Common myeloid progenitor, CD34-positive (primary cell): ENCODE measurements around the gene DPH3.
A peak's percentile ranks its signal among the peaks of the same experiment; 100 is the strongest.

Experiments used
- CTCF ChIA-PET: fragments of 350-600 bp; sonication (Branson Sonifier 250); formaldehyde crosslinking; loops from one replicate; lab custom pipeline; 2021; ENCODE audit warnings: antibody characterized with exemption; lab: Charles Lee
- POLR2A ChIA-PET: fragments of 350-600 bp; sonication (Branson Sonifier 250); formaldehyde crosslinking; loops from one replicate; lab custom pipeline; 2021; ENCODE audit warnings: antibody characterized with exemption; lab: Charles Lee
- DNase-seq, 3 donors: peaks; one replicate each; pipeline versions ENCODE4 v3.0.0 to v3.0.0-alpha.2; 2013
- H3K27ac ChIP-seq, 2 experiments: 1 replicate in 1 of 2; 2 replicates in 1 of 2; pipeline ENCODE4 v1.7.0; 2013; ENCODE audit warnings: inconsistent platforms in 2 of 2, low read length in 2 of 2, mild to moderate bottlenecking in 2 of 2, low read depth in 1 of 2, moderate library complexity in 1 of 2; ENCODE audit not compliant: severe bottlenecking in 2 of 2, insufficient read depth in 1 of 2, poor library complexity in 1 of 2
- H3K27me3 ChIP-seq, 5 experiments: replicated peaks in 2 of 5; 1 replicate in 3 of 5; 2 replicates in 2 of 5; pipeline versions ENCODE4 v1.6.1 to v1.7.0; 2013; ENCODE audit warnings: low read length in 4 of 5, mild to moderate bottlenecking in 2 of 5, moderate library complexity in 2 of 5, inconsistent platforms in 1 of 5; ENCODE audit not compliant: insufficient read depth in 5 of 5, control insufficient read depth in 4 of 5
- H3K36me3 ChIP-seq, 4 experiments: 1 replicate in 2 of 4; 2 replicates in 2 of 4; pipeline versions ENCODE4 v1.6.1 to v1.7.0; 2013; ENCODE audit warnings: low read length in 3 of 4, control low read depth in 1 of 4, mild to moderate bottlenecking in 1 of 4; ENCODE audit not compliant: control insufficient read depth in 4 of 4, insufficient read depth in 4 of 4
- H3K4me1 ChIP-seq, 4 experiments: 1 replicate in 3 of 4; 2 replicates in 1 of 4; pipeline versions ENCODE4 v1.6.1 to v1.7.1; 2013; ENCODE audit warnings: low read length in 3 of 4, mild to moderate bottlenecking in 3 of 4, control low read depth in 1 of 4, inconsistent platforms in 1 of 4, moderate library complexity in 1 of 4; ENCODE audit not compliant: control insufficient read depth in 4 of 4, insufficient read depth in 4 of 4; ENCODE audit errors: control extremely low read depth in 1 of 4
- H3K4me3 ChIP-seq, 7 experiments: 1 replicate in 4 of 7; 2 replicates in 3 of 7; pipeline versions ENCODE4 v1.5.1 to v1.7.0; 2013; ENCODE audit warnings: mild to moderate bottlenecking in 7 of 7, low read length in 6 of 7, moderate library complexity in 6 of 7, inconsistent platforms in 2 of 7, low read depth in 2 of 7, control low read depth in 1 of 7; ENCODE audit not compliant: insufficient read depth in 4 of 7, control insufficient read depth in 1 of 7; ENCODE audit errors: extremely low read depth in 1 of 7
- H3K9me3 ChIP-seq, 5 experiments: 1 replicate in 4 of 5; 2 replicates in 1 of 5; pipeline versions ENCODE4 v1.6.1 to v1.7.1; 2013; ENCODE audit warnings: low read length in 4 of 5, mild to moderate bottlenecking in 2 of 5, inconsistent platforms in 1 of 5, low read depth in 1 of 5, moderate library complexity in 1 of 5; ENCODE audit not compliant: control insufficient read depth in 4 of 5, insufficient read depth in 2 of 5; ENCODE audit errors: control extremely low read depth in 1 of 5
- WGBS: methylation state at CpG from one replicate; pipeline ENCODE4 v1.1.5; 2013; ENCODE audit not compliant: insufficient coverage; 5-methylcytosine and 5-hydroxymethylcytosine counted together

Gene DPH3

GRCh38 chr3:16252988-16253387 is 11.8 kb downstream of the DPH3 start:
- H3K4me3 ChIP-seq: no peak overlapping the region
- H3K27me3 ChIP-seq: no peaks in the 10 kb centered on the region
- 100% methylated on average over 1 of the region's 2 CpGs for WGBS
- H3K36me3 ChIP-seq: no peaks in the 10 kb centered on the region
- POLR2A ChIA-PET: no interaction called here
- no peaks in the 10 kb centered on the region for H3K9me3 ChIP-seq
- DNase-seq: no peak
- CTCF ChIA-PET: interaction anchor here (0.8 to 3.2 kb wide), 3 partner anchors 9 to 438 kb away, joined by 3 to 19 read pairs (median 6); partner anchors contain the start of genes DPH3 and OXNAD1
- no peaks in the 10 kb centered on the region for H3K4me1 ChIP-seq
- H3K27ac ChIP-seq: no peak overlapping the region

- Histone ChIP-seq H3K27ac (no peak overlapping the region), H3K4me3 (no peak overlapping the region), H3K9me3 (no peaks in the 10 kb centered on the region), H3K4me1 (peaks cover 0 to 2% (median 0%) of the 10 kb centered on the region in 4 experiments), H3K27me3 (no peaks in the 10 kb centered on the region), H3K36me3 (no peaks in the 10 kb centered on the region)
- 86% methylated on average over 3 of the region's 7 CpGs for WGBS
- CTCF ChIA-PET: interaction anchor here (0.6 to 3.2 kb wide), 7 partner anchors 8 to 437 kb away, joined by 3 to 19 read pairs (median 3); partner anchors contain the start of genes DPH3 and OXNAD1
- POLR2A ChIA-PET: interaction anchor here (1.0 kb wide), 1 partner anchor 12 kb away, joined by 5 read pairs; the partner anchor contains the start of genes DPH3 and OXNAD1
- no peak for DNase-seq
Measured at GRCh38 chr3:16252243-16252978, 12.3 kb downstream of the DPH3 start.

- no peak for DNase-seq
- CTCF ChIA-PET: interaction anchor here (1.0 to 3.2 kb wide), 5 partner anchors 8 to 202 kb away, joined by 3 to 19 read pairs (median 4); partner anchors contain the start of genes DPH3 and OXNAD1
Measured at GRCh38 chr3:16251316-16252085, 13.2 kb downstream of the DPH3 start.

GRCh38 chr3:16249886-16250285 is 14.9 kb downstream of the DPH3 start:
- Histone ChIP-seq H3K9me3 (no peaks in the 10 kb centered on the region), H3K36me3 (no peaks in the 10 kb centered on the region), H3K27me3 (no peaks in the 10 kb centered on the region), H3K4me1 (peaks cover 0 to 2% (median 0%) of the 10 kb centered on the region in 4 experiments), H3K27ac (no peak overlapping the region), H3K4me3 (no peak overlapping the region)
- WGBS: 100% methylated on average over 1 of the region's 3 CpGs
- DNase-seq: no peak
- ChIA-PET POLR2A (no interaction called here), CTCF (interaction anchor here (3.2 kb wide), 1 partner anchor 15 kb away, joined by 19 read pairs; the partner anchor contains the start of genes DPH3 and OXNAD1)

More at GRCh38 chr3:16251316-16252085, 13.2 kb downstream of the DPH3 start:
- POLR2A ChIA-PET: interaction anchor here (1.0 kb wide), 1 partner anchor 13 kb away, joined by 5 read pairs; the partner anchor contains the start of genes DPH3 and OXNAD1
- Histone ChIP-seq H3K36me3 (no peaks in the 10 kb centered on the region), H3K4me1 (peaks cover 0 to 2% (median 0%) of the 10 kb centered on the region in 4 experiments), H3K9me3 (no peaks in the 10 kb centered on the region), H3K4me3 (no peak overlapping the region), H3K27ac (no peak overlapping the region), H3K27me3 (no peaks in the 10 kb centered on the region)
- WGBS: 80% methylated on average over 8 of the region's 9 CpGs

GRCh38 chr3:16249336-16249735 is 15.4 kb downstream of the DPH3 start:
- POLR2A ChIA-PET: no interaction called here
- H3K27me3 ChIP-seq: no peaks in the 10 kb centered on the region
- no peaks in the 10 kb centered on the region for H3K36me3 ChIP-seq
- H3K27ac ChIP-seq: no peak overlapping the region
- 84% methylated on average over 3 of the region's 3 CpGs for WGBS
- no peak overlapping the region for H3K4me3 ChIP-seq
- CTCF ChIA-PET: interaction anchor here (1.1 to 2.2 kb wide), 2 partner anchors 15 to 201 kb away, joined by 3 to 21 read pairs; no protein-coding TSS in a partner anchor
- peaks cover 0 to 2% (median 0%) of the 10 kb centered on the region in 4 experiments for H3K4me1 ChIP-seq
- H3K9me3 ChIP-seq: no peaks in the 10 kb centered on the region
- peak; percentile 17 to 40 (median 32) for DNase-seq

DNA sequence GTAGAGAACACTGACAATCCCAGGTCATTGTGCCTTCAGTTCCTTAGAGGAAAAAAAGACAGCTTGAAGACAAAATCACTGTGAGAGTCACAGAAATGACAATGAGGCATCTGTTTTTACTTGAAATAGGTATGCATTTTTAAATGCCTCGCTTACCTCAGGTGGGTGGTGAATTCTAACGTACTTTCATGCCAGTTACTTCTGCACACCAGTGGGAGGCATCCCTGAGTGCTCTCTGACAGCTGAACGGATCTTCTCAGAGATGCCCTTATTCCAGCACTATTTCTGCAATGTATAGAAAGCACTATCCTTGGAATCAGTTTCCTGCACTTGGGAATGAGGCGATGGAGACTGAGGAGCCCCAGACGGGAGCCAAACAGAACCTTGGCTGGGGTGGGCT is 16.2 kb downstream of the DPH3 start:
- ChIA-PET CTCF (interaction anchor here (0.8 to 2.2 kb wide), 15 partner anchors 12 to 618 kb away, joined by 3 to 21 read pairs (median 4); partner anchors contain the start of genes DPH3 and OXNAD1), POLR2A (no interaction called here)

More for the DNA sequence above, 16.2 kb downstream of the DPH3 start:
- H3K9me3 ChIP-seq: no peaks in the 10 kb centered on the region
- DNase-seq: no peak
- H3K4me1 ChIP-seq: peaks cover 0 to 5% (median 0%) of the 10 kb centered on the region in 4 experiments
- no peaks in the 10 kb centered on the region for H3K27me3 ChIP-seq
- no peak overlapping the region for H3K4me3 ChIP-seq
- WGBS: 94% methylated on average over 5 of the region's 5 CpGs
- no peak overlapping the region for H3K27ac ChIP-seq
- H3K36me3 ChIP-seq: no peaks in the 10 kb centered on the region
